SKM-1 (cell line): Measurements from ENCODE around the gene MMP21.

Experiments used
- DNase-seq: peaks from one replicate; lab custom pipeline; 2025; ENCODE audit not compliant: unreplicated experiment; lab: John Stamatoyannopoulos, UW

Gene MMP21

GRCh38 chr10:125792342-125793300, 17.0 kb upstream of the MMP21 start:
- DNase-seq: no peak

GRCh38 chr10:125788156-125789034, 12.8 kb upstream of the MMP21 start:
- DNase-seq: no peak

GRCh38 chr10:125785791-125786190, 10.2 kb upstream of the MMP21 start:
- DNase-seq: no peak

- DNase-seq: no peak
Observed at GRCh38 chr10:125783957-125784356, 8.3 kb upstream of the MMP21 start.

- DNase-seq: no peak
Observed at GRCh38 chr10:125783408-125783807, 7.8 kb upstream of the MMP21 start.

- no peak for DNase-seq
Observed at GRCh38 chr10:125782616-125783015, 7.0 kb upstream of the MMP21 start.

- no peak for DNase-seq
Observed at GRCh38 chr10:125782054-125782453, 6.4 kb upstream of the MMP21 start.

- no peak for DNase-seq
Observed at GRCh38 chr10:125781374-125781773, 5.8 kb upstream of the MMP21 start.

GRCh38 chr10:125779403-125780327, 4.0 kb upstream of the MMP21 start:
- DNase-seq: no peak

- DNase-seq: no peak
Observed at GRCh38 chr10:125778556-125778955, 2.9 kb upstream of the MMP21 start.

- DNase-seq: no peak
Observed at GRCh38 chr10:125777806-125778205, 2.2 kb upstream of the MMP21 start.

GRCh38 chr10:125774581-125775191, 935 bp downstream of the MMP21 start:
- DNase-seq: no peak

- DNase-seq: no peak
Observed at GRCh38 chr10:125773687-125774543, 1.7 kb downstream of the MMP21 start.

GRCh38 chr10:125772864-125773180, 2.8 kb downstream of the MMP21 start:
- no peak for DNase-seq

- no peak for DNase-seq
Observed at GRCh38 chr10:125772112-125772863, 3.3 kb downstream of the MMP21 start.

- no peak for DNase-seq
Observed at GRCh38 chr10:125770844-125771243, 4.8 kb downstream of the MMP21 start.

GRCh38 chr10:125769175-125769574, 6.4 kb downstream of the MMP21 start:
- no peak for DNase-seq

- no peak for DNase-seq
Observed at GRCh38 chr10:125768219-125768855, 7.3 kb downstream of the MMP21 start.
